HCT116 (cell line): ENCODE data around the gene PDE6C.

Source experiments
- CEBPB ChIP-seq: IDR thresholded peaks from 2 replicates; pipeline ENCODE4 v1.6.1; 2012; ENCODE audit warnings: low read depth
- ELF1 ChIP-seq: IDR thresholded peaks from 2 replicates; pipeline ENCODE4 v1.6.1; 2012; ENCODE audit warnings: low read depth, borderline replicate concordance
- EZH2 ChIP-seq: fragments of 200-600 bp; sonication (generic); IDR thresholded peaks from 2 replicates; pipeline ENCODE4 v1.6.1; 2017; ENCODE audit warnings: antibody characterized with exemption, mixed run types
- EZH2phosphoT487 ChIP-seq: fragments of 200-600 bp; IDR thresholded peaks from 2 replicates; pipeline ENCODE4 v1.6.1; 2018; ENCODE audit warnings: antibody characterized with exemption, borderline replicate concordance
- POLR2A ChIP-seq: IDR thresholded peaks from 2 replicates; pipeline ENCODE4 v1.7.0; 2011; ENCODE audit warnings: borderline replicate concordance; ENCODE audit not compliant: insufficient read depth, insufficient read length; ENCODE audit errors: extremely low read depth
- POLR2AphosphoS5 ChIP-seq: IDR thresholded peaks from 2 replicates; pipeline ENCODE4 v1.6.1; 2011; ENCODE audit warnings: mild to moderate bottlenecking, low read depth, low read length, moderate library complexity
- RAD21 ChIP-seq: IDR thresholded peaks from 2 replicates; pipeline ENCODE4 v1.6.1; 2012; ENCODE audit warnings: low read depth, mild to moderate bottlenecking
- SIN3A ChIP-seq: IDR thresholded peaks from 2 replicates; pipeline ENCODE4 v1.6.1; 2012; ENCODE audit warnings: low read depth
- YY1 ChIP-seq: IDR thresholded peaks from 2 replicates; pipeline ENCODE4 v1.6.1; 2011; ENCODE audit warnings: low read length, low read depth, moderate library complexity, mild to moderate bottlenecking; ENCODE audit not compliant: insufficient replicate concordance; ENCODE audit errors: extremely low read depth
- ZFX ChIP-seq: fragments of 450-650 bp; IDR thresholded peaks from 2 replicates; pipeline ENCODE4 v1.6.1; 2017
- TF ChIP-seq, protein P1 (sequence below), 3 experiments: fragments of 200-600 bp in 1 of 3; sonication (generic) in 1 of 3; IDR thresholded peaks in 2 of 3; conservative IDR thresholded peaks in 1 of 3; 2 replicates each; pipeline ENCODE4 v1.5.1; 2012 to 2017; ENCODE audit warnings: low read depth in 2 of 3, low read length in 2 of 3, antibody characterized with exemption in 1 of 3, borderline replicate concordance in 1 of 3, control low read depth in 1 of 3, mild to moderate bottlenecking in 1 of 3, mixed read lengths in 1 of 3, mixed run types in 1 of 3, moderate library complexity in 1 of 3; ENCODE audit not compliant: insufficient read depth in 1 of 3
- TF ChIP-seq, protein P2 (sequence below): IDR thresholded peaks from 2 replicates; pipeline ENCODE4 v1.6.1; 2011; ENCODE audit warnings: mild to moderate bottlenecking, low read length, moderate library complexity; ENCODE audit not compliant: insufficient replicate concordance; ENCODE audit errors: extremely low read depth
- TF ChIP-seq, protein P3 (sequence below): IDR thresholded peaks from 2 replicates; pipeline ENCODE4 v1.6.1; 2012
- TF ChIP-seq, protein P4 (sequence below): IDR thresholded peaks from 2 replicates; pipeline ENCODE4 v1.6.1; 2012; ENCODE audit warnings: low read depth

DNA sequence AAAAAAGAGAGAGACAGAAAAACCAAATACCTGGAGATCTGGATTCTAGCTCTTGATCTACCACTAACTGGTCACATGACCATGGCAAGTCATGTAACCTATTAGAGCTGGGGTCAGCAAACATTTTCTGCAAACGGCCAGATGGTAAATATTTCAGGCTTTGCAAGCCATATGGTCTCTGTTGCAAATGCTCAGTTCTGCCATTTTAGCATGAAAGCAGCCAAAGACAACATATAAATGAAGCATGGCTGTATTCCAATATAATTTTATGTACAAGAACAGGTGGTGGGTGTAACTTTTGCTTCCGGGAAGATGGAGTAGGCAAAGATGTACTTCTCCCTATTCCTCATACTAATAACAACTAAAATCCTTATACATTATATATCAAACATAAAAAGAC is 83.4 kb downstream of the PDE6C start:
- no peak for TF ChIP-seq EZH2
- no peak for TF ChIP-seq POLR2A
- TF ChIP-seq, protein P1, sequence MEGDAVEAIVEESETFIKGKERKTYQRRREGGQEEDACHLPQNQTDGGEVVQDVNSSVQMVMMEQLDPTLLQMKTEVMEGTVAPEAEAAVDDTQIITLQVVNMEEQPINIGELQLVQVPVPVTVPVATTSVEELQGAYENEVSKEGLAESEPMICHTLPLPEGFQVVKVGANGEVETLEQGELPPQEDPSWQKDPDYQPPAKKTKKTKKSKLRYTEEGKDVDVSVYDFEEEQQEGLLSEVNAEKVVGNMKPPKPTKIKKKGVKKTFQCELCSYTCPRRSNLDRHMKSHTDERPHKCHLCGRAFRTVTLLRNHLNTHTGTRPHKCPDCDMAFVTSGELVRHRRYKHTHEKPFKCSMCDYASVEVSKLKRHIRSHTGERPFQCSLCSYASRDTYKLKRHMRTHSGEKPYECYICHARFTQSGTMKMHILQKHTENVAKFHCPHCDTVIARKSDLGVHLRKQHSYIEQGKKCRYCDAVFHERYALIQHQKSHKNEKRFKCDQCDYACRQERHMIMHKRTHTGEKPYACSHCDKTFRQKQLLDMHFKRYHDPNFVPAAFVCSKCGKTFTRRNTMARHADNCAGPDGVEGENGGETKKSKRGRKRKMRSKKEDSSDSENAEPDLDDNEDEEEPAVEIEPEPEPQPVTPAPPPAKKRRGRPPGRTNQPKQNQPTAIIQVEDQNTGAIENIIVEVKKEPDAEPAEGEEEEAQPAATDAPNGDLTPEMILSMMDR (IDR thresholded peaks at IDR 0.05 in 2 of 3, conservative IDR thresholded peaks at IDR 0.05 in 1 of 3; ENCODE audit: borderline replicate concordance in 1 of 3, insufficient read depth in 1 of 3, low read depth in 2 of 3, low read length in 2 of 3), result no peak
- TF ChIP-seq EZH2phosphoT487, result no peak
- TF ChIP-seq CEBPB, result no peak
- TF ChIP-seq, protein P2, sequence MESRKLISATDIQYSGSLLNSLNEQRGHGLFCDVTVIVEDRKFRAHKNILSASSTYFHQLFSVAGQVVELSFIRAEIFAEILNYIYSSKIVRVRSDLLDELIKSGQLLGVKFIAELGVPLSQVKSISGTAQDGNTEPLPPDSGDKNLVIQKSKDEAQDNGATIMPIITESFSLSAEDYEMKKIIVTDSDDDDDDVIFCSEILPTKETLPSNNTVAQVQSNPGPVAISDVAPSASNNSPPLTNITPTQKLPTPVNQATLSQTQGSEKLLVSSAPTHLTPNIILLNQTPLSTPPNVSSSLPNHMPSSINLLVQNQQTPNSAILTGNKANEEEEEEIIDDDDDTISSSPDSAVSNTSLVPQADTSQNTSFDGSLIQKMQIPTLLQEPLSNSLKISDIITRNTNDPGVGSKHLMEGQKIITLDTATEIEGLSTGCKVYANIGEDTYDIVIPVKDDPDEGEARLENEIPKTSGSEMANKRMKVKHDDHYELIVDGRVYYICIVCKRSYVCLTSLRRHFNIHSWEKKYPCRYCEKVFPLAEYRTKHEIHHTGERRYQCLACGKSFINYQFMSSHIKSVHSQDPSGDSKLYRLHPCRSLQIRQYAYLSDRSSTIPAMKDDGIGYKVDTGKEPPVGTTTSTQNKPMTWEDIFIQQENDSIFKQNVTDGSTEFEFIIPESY, result no peak
- TF ChIP-seq, protein P3, sequence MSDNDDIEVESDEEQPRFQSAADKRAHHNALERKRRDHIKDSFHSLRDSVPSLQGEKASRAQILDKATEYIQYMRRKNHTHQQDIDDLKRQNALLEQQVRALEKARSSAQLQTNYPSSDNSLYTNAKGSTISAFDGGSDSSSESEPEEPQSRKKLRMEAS, result no peak
- TF ChIP-seq POLR2AphosphoS5, result no peak
- no peak for TF ChIP-seq ELF1
- no peak for TF ChIP-seq YY1
- no peak for TF ChIP-seq SIN3A
- TF ChIP-seq, protein P4, sequence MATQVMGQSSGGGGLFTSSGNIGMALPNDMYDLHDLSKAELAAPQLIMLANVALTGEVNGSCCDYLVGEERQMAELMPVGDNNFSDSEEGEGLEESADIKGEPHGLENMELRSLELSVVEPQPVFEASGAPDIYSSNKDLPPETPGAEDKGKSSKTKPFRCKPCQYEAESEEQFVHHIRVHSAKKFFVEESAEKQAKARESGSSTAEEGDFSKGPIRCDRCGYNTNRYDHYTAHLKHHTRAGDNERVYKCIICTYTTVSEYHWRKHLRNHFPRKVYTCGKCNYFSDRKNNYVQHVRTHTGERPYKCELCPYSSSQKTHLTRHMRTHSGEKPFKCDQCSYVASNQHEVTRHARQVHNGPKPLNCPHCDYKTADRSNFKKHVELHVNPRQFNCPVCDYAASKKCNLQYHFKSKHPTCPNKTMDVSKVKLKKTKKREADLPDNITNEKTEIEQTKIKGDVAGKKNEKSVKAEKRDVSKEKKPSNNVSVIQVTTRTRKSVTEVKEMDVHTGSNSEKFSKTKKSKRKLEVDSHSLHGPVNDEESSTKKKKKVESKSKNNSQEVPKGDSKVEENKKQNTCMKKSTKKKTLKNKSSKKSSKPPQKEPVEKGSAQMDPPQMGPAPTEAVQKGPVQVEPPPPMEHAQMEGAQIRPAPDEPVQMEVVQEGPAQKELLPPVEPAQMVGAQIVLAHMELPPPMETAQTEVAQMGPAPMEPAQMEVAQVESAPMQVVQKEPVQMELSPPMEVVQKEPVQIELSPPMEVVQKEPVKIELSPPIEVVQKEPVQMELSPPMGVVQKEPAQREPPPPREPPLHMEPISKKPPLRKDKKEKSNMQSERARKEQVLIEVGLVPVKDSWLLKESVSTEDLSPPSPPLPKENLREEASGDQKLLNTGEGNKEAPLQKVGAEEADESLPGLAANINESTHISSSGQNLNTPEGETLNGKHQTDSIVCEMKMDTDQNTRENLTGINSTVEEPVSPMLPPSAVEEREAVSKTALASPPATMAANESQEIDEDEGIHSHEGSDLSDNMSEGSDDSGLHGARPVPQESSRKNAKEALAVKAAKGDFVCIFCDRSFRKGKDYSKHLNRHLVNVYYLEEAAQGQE, result no peak
- TF ChIP-seq RAD21, result no peak
- no peak for TF ChIP-seq ZFX
